Nephron progenitor cell (in vitro differentiated cells): ENCODE results near the gene NSD2.
A peak's percentile ranks its signal among the peaks of the same experiment; 100 is the strongest.

Experiments used
- DNase-seq: peaks from one replicate; pipeline ENCODE4 v3.0.0; 2021
- H3K27ac Mint-ChIP-seq: 2 replicates; pipeline ENCODE4 v1.8.0; 2021; ENCODE audit warnings: mild to moderate bottlenecking, moderate library complexity, mixed read lengths
- H3K27me3 Mint-ChIP-seq: 2 replicates; pipeline ENCODE4 v1.8.0; 2021; ENCODE audit warnings: mild to moderate bottlenecking, low read depth, mixed read lengths; ENCODE audit not compliant: poor library complexity
- H3K36me3 Mint-ChIP-seq: 2 replicates; pipeline ENCODE4 v1.8.0; 2021; ENCODE audit warnings: low read depth, mixed read lengths
- H3K4me1 Mint-ChIP-seq: 2 replicates; pipeline ENCODE4 v1.8.0; 2021; ENCODE audit warnings: mixed read lengths
- H3K4me3 Mint-ChIP-seq: 2 replicates; pipeline ENCODE4 v1.8.0; 2021; ENCODE audit warnings: mild to moderate bottlenecking, moderate library complexity, mixed read lengths
- H3K9me3 Mint-ChIP-seq: 2 replicates; pipeline ENCODE4 v1.8.0; 2021; ENCODE audit warnings: mild to moderate bottlenecking, moderate library complexity, mixed read lengths
- TF ChIP-seq, protein P1 (sequence below): fragments of 200-600 bp; sonication (generic); IDR thresholded peaks from 2 replicates; pipeline ENCODE4 v1.5.0; 2021; ENCODE audit warnings: antibody characterized with exemption

The NSD2 gene

DNA sequence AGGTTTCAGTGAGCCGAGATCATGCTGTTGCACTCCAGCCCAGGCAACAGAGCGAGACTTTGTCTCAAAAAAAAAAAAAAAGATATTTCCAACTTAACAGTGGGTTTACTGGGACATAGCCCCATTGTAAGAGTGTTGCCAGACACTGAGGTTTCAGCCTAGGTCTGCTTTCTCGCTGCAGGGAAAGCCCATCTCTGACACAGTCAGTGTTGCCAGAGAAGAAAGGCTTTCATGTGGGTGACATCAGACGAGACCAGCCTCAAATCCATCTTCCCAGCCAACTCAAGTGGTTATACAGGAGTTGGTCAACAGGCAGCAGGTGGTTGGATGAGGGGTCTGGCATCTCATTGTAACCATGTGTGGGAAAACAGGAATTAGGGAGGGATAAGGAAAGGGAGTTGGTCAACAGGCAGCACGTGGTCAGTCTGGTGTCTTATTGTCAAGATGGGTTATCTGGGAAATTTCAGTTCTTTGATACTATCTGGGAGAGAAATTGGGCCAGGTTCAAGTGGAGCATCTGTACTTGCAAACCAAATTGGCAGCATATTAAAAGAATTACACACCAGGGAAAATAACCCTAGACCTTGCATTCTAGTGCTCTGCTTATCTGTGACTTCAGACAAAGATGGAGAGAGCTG lies 96.4 kb downstream of the NSD2 start:
- TF ChIP-seq, protein P1, sequence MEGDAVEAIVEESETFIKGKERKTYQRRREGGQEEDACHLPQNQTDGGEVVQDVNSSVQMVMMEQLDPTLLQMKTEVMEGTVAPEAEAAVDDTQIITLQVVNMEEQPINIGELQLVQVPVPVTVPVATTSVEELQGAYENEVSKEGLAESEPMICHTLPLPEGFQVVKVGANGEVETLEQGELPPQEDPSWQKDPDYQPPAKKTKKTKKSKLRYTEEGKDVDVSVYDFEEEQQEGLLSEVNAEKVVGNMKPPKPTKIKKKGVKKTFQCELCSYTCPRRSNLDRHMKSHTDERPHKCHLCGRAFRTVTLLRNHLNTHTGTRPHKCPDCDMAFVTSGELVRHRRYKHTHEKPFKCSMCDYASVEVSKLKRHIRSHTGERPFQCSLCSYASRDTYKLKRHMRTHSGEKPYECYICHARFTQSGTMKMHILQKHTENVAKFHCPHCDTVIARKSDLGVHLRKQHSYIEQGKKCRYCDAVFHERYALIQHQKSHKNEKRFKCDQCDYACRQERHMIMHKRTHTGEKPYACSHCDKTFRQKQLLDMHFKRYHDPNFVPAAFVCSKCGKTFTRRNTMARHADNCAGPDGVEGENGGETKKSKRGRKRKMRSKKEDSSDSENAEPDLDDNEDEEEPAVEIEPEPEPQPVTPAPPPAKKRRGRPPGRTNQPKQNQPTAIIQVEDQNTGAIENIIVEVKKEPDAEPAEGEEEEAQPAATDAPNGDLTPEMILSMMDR = no peak
- peaks cover 14% of the 10 kb centered on the region for H3K9me3 Mint-ChIP-seq
- no peak overlapping the region for H3K4me3 Mint-ChIP-seq
- peaks cover 89% of the 10 kb centered on the region for H3K36me3 Mint-ChIP-seq
- H3K4me1 Mint-ChIP-seq = no peaks in the 10 kb centered on the region
- DNase-seq = no peak
- H3K27me3 Mint-ChIP-seq = no peaks in the 10 kb centered on the region
- H3K27ac Mint-ChIP-seq = peak overlapping the region; percentile 65

DNA sequence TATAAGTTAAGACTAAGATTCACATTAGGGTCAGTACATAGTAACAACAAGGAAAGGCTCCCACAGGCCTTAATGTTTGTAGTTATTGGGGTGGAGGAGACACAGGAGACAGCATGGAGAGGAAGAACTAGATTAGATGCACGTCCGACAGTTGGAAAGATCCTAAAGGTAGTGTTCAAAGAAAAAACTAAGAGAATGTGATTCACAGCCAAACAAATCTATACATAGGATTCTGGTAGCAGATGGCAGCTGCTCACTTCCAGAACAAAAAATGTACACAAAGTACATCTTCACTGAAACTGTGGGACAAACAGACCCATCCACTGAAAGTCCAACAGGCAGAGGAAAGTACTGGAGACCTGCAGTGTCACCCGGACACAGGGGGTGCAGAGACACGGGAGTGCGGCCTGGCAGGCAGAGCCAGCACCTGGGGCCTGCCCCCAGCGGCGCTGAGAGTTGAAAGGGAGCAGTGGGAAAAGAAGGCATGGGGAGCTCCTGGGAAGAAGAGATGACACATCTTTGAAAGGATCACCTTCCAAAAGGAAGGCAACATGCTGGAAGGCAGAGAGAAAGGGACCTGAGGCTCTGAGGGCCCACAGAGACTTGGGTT lies 97.6 kb downstream of the NSD2 start:
- H3K9me3 Mint-ChIP-seq = peaks cover 14% of the 10 kb centered on the region
- no peak overlapping the region for H3K4me3 Mint-ChIP-seq
- DNase-seq = no peak
- H3K27ac Mint-ChIP-seq = peak overlapping the region; percentile 90
- peaks cover 89% of the 10 kb centered on the region for H3K36me3 Mint-ChIP-seq
- no peaks in the 10 kb centered on the region for H3K4me1 Mint-ChIP-seq
- TF ChIP-seq, protein P1 = no peak
- H3K27me3 Mint-ChIP-seq = no peaks in the 10 kb centered on the region

DNA sequence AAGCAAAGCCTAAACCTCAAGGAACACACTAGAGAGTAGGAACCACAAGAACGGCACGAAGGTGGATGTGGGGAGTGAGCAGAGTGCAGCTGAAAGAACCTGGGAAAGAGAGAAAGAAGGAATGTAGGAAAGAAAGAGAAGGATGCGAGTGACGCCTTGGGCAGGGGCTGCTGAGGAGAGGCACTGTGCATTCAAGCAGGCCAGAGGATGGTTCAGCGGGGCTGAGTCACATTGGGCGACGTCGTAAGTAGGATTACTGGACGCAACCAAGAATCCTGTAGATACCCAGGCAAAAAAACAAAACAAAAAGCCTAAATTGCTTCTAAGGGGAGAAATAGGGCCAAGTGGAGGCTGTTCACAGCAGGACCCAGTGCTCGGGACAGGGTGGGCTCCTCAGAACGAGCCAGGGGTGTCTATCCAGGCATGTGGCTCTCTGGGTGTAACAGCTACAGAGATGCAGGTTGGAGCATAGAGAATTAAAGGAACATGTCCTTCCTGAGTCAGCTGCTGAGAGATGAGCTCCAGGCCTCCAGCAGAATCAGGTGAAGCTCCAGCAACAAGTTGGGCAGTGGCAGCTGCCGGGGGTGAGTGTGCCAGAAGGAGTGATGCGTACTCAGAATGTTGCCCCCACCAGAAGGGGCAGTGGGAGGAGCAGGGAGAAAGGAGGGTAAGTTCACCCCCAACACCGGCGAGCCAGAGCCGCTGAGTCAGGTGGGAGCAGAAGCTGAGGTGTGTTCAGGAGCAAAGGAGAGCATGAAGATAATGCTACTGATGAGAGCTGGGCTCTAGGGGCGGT lies 98.9 kb downstream of the NSD2 start:
- H3K36me3 Mint-ChIP-seq = peaks cover 89% of the 10 kb centered on the region
- TF ChIP-seq, protein P1 = no peak
- H3K27ac Mint-ChIP-seq = peak overlapping the region; percentile 93
- peaks cover 2% of the 10 kb centered on the region for H3K9me3 Mint-ChIP-seq
- H3K4me1 Mint-ChIP-seq = no peaks in the 10 kb centered on the region
- H3K4me3 Mint-ChIP-seq = no peak overlapping the region
- DNase-seq = no peak
- no peaks in the 10 kb centered on the region for H3K27me3 Mint-ChIP-seq

DNA sequence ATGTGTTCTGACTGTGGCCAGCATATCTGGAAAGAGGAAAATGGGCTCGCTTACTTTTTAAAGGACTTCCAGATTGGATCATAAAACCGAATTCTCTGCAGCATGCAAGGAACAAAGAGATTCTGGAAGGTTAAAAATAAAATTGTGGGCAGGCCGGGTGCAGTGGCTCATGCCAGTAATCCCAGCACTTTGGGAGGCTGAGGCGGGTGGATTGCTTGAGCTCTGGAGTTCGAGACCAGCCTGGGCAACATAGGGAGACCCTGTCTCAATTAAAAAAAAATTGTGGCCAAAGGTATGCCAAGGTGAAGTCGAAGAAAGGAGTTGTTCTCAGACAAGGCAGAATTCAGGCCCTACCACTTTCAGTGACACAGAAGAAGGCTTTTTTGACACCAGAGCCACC lies 99.7 kb downstream of the NSD2 start:
- peak overlapping the region; percentile 93 for H3K27ac Mint-ChIP-seq
- no peaks in the 10 kb centered on the region for H3K27me3 Mint-ChIP-seq
- H3K9me3 Mint-ChIP-seq = no peaks in the 10 kb centered on the region
- no peak for DNase-seq
- TF ChIP-seq, protein P1 = no peak
- no peaks in the 10 kb centered on the region for H3K4me1 Mint-ChIP-seq
- no peak overlapping the region for H3K4me3 Mint-ChIP-seq
- H3K36me3 Mint-ChIP-seq = peaks cover 88% of the 10 kb centered on the region

DNA sequence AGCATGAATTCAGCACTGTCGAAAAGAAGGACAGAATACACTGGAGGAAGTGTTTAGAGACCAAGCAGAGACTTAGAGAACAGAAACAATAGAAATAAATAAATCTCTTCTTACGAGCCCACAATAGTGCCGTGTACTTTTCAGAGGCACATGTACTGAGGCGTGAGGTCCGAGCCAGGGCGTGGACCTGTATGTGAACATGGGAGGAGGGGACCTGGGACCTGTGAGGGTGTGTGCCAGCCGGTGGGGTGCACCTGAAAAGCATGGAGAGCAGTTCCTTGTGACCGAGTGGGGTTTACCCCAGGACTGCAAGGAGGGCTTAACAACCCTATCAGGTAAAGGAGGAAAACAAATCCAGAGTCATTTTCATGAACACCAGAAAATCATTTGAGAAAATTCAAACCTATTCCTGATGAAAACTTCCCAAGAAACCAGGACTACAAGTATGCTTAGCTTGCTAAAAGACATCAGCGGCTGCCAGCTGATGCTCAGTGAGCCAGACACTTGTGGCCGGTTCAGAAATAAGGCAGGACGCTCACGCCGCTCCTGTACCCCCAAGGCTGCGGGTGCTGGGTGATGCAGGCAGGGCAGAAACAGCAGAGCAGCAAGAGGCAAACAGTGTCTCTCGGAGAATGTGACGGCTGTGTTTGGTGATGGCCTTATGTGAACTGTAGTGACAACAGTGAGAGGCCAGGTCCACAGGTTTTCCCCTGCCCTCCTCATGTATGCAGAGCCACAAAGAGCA lies 100.4 kb downstream of the NSD2 start:
- TF ChIP-seq, protein P1 = no peak
- H3K36me3 Mint-ChIP-seq = peaks cover 87% of the 10 kb centered on the region
- H3K4me1 Mint-ChIP-seq = no peaks in the 10 kb centered on the region
- peak overlapping the region; percentile 44 for H3K27ac Mint-ChIP-seq
- no peak for DNase-seq
- H3K4me3 Mint-ChIP-seq = no peak overlapping the region
- H3K9me3 Mint-ChIP-seq = no peaks in the 10 kb centered on the region
- no peaks in the 10 kb centered on the region for H3K27me3 Mint-ChIP-seq
